Type B pancreatic cell (in vitro differentiated cells): ENCODE data around the gene ACKR4. TPM values are rescaled to one million over a fixed set of nuclear protein-coding genes. Genes with fewer than 3 reads are reported as not detected.
"Not testable (repeated sequence)": the region's sequence is repeated elsewhere in the genome, so short reads cannot be mapped to it uniquely, and the experiment has no call there.

Experiments used
- DNase-seq: peaks from one replicate; pipeline ENCODE4 v3.0.0; 2021; ENCODE audit warnings: mixed read lengths; ENCODE audit not compliant: unreplicated experiment; ENCODE audit errors: extremely low spot score
- H3K27ac Mint-ChIP-seq: 2 replicates; pipeline ENCODE4 v1.8.0; 2021; ENCODE audit warnings: mild to moderate bottlenecking, mixed read lengths
- H3K27me3 Mint-ChIP-seq: 2 replicates; pipeline ENCODE4 v1.8.0; 2021; ENCODE audit warnings: mixed read lengths
- H3K36me3 Mint-ChIP-seq: 2 replicates; pipeline ENCODE4 v1.8.0; 2021; ENCODE audit warnings: mixed read lengths
- H3K4me1 Mint-ChIP-seq: one replicate; pipeline ENCODE4 v1.8.0; 2021; ENCODE audit warnings: mixed read lengths; ENCODE audit not compliant: unreplicated experiment
- H3K4me3 Mint-ChIP-seq: 2 replicates; pipeline ENCODE4 v1.8.0; 2021; ENCODE audit warnings: mild to moderate bottlenecking, mixed read lengths
- H3K9me3 Mint-ChIP-seq: 2 replicates; pipeline ENCODE4 v1.8.0; 2021; ENCODE audit warnings: mixed read lengths
- total RNA-seq: library from RNA; stranded (reverse); gene quantifications from 2 replicates; pipeline ENCODE4 v1.2.1, GENCODE V29; 2021; ENCODE audit warnings: low replicate concordance
- TF ChIP-seq, protein P1 (sequence below): fragments of 200-600 bp; sonication (generic); conservative IDR thresholded peaks from 2 replicates; pipeline ENCODE4 v1.5.0; 2021; ENCODE audit warnings: antibody characterized with exemption, mild to moderate bottlenecking

ACKR4 gene
- total RNA-seq, 1 donor from 2014 or later: 1.9 TPM

DNA sequence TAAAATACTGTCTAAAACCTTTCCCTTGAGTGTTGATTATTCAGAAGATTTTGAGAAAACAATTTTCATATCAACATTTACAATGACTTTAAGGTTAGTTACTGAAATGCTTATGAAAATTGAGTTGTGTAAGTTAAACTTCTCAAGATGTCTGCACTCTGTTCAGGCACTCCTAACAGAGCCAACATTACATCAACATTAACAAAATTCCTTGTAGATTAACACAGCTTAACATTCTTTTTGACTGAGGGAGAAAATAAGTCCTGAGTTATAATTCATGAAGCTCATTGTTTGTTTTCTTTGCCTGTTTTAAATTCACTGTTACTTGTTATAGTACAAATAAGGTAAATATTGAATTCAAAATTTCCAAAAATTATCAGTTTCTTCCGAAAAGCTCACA, 9.0 kb downstream of the ACKR4 start:
- Mint-ChIP-seq H3K4me3 (no peak overlapping the region), H3K4me1 (no peaks in the 10 kb centered on the region), H3K27ac (no peak overlapping the region), H3K9me3 (peaks cover 5% of the 10 kb centered on the region), H3K36me3 (peaks cover 25% of the 10 kb centered on the region), H3K27me3 (no peaks in the 10 kb centered on the region)
- TF ChIP-seq, protein P1, sequence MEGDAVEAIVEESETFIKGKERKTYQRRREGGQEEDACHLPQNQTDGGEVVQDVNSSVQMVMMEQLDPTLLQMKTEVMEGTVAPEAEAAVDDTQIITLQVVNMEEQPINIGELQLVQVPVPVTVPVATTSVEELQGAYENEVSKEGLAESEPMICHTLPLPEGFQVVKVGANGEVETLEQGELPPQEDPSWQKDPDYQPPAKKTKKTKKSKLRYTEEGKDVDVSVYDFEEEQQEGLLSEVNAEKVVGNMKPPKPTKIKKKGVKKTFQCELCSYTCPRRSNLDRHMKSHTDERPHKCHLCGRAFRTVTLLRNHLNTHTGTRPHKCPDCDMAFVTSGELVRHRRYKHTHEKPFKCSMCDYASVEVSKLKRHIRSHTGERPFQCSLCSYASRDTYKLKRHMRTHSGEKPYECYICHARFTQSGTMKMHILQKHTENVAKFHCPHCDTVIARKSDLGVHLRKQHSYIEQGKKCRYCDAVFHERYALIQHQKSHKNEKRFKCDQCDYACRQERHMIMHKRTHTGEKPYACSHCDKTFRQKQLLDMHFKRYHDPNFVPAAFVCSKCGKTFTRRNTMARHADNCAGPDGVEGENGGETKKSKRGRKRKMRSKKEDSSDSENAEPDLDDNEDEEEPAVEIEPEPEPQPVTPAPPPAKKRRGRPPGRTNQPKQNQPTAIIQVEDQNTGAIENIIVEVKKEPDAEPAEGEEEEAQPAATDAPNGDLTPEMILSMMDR: no peak
- no peak for DNase-seq

DNA sequence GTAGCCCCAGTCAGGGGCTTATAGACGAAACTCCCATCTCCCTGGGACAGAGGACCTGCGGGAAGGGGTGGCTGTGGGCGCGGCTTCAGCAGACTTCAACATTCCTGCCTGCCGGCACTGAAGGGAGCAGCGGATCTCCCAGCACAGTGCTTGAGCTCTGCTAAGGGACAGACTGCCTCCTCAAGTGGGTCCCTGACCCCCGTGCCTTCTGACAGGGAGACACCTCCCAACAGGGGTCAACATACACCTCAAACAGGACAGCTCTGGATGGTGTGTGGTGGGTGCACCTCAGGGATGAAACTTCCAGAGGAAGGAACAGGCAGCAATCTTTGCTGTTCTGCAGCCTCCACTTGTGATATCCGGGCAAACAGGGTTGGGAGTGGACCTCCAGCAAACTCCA, 9.6 kb downstream of the ACKR4 start:
- not testable (repeated sequence) for H3K27me3 Mint-ChIP-seq, H3K4me1 Mint-ChIP-seq, H3K27ac Mint-ChIP-seq, H3K4me3 Mint-ChIP-seq, DNase-seq, H3K9me3 Mint-ChIP-seq
- H3K36me3 Mint-ChIP-seq: peaks cover 25% of the 10 kb centered on the region

DNA sequence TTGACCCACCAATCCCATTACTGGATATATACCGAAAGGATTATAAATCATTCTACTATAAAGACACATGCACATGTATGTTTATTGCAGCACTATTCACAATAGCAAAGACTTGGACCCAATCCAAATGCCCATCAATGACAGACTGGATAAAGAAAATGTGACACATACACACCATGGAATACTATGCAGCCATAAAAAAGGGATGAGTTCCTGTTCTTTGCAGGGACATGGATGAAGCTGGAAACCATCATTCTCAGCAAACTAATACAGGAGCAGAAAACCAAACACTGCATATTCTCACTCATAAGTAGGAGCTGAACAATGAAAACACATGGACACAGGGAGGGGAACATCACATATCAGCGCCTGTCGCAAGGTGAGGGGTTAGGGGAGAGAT, 18.2 kb downstream of the ACKR4 start:
- not testable (repeated sequence) for DNase-seq, H3K9me3 Mint-ChIP-seq, H3K4me3 Mint-ChIP-seq, H3K27ac Mint-ChIP-seq, H3K27me3 Mint-ChIP-seq, H3K4me1 Mint-ChIP-seq
- peaks cover 19% of the 10 kb centered on the region for H3K36me3 Mint-ChIP-seq

DNA sequence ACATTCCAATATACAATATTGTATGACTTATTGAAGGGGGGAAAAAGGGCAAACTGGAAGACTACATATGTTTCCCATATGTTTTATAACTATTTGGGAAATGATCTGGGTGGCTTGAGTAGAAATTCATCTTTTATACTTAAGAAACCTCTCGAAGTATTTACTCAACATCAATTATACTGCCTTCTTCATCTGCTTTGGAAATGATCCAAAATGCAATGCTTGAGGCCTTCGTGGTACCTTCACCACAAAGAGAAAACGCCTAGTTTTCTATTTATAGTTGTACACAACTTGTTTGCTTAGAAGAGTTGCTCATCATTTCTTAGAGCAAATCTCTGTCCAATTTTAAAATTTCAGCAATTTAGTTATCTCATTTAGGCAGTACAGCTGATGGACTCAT, 18.8 kb downstream of the ACKR4 start:
- Mint-ChIP-seq H3K9me3 (no peaks in the 10 kb centered on the region), H3K36me3 (peaks cover 22% of the 10 kb centered on the region), H3K4me1 (no peaks in the 10 kb centered on the region), H3K4me3 (no peak overlapping the region), H3K27me3 (no peaks in the 10 kb centered on the region), H3K27ac (no peak overlapping the region)
- no peak for DNase-seq
- TF ChIP-seq, protein P1: no peak

DNA sequence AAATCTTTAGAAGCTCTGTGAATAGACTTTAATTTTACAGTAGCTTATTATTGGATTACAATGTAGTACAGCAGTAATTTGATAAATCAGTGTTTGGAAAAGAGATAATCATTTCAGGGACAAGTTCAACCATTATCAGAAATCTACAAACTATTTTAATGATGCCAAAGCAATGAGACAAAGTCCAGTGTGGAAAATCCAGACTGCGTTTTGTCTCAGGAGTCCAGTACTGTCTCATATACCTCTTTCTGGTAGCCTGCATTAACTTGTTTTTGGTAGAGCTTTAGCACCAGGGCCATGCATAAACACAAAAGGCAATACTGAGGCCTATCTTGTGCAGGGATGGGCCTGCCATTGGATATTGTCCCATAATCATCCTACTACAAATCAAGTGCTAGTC, 19.7 kb downstream of the ACKR4 start:
- H3K4me1 Mint-ChIP-seq: no peaks in the 10 kb centered on the region
- no peaks in the 10 kb centered on the region for H3K27me3 Mint-ChIP-seq
- H3K27ac Mint-ChIP-seq: no peak overlapping the region
- DNase-seq: no peak
- no peak overlapping the region for H3K4me3 Mint-ChIP-seq
- H3K36me3 Mint-ChIP-seq: peaks cover 28% of the 10 kb centered on the region
- H3K9me3 Mint-ChIP-seq: no peaks in the 10 kb centered on the region
- TF ChIP-seq, protein P1: no peak

DNA sequence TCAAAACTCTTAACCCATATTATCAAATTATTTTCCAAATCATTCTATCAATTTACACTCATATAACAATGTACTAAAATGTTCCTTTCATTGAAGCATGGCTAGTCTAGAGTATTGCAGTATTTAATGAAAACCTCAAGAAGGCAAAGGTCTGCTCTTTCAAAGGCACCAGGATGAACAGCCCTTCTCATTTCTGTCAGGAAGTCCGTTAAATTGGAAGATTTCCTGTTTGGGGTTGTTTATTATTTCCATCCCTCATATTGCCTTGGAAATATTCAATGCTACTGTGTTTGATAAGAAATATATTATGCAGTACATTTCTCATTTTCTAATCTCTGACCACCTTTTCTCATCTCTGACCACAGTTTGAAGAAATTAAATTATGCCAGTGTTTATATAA, 25.1 kb downstream of the ACKR4 start:
- H3K27me3 Mint-ChIP-seq: no peaks in the 10 kb centered on the region
- no peak overlapping the region for H3K27ac Mint-ChIP-seq
- no peaks in the 10 kb centered on the region for H3K9me3 Mint-ChIP-seq
- H3K4me3 Mint-ChIP-seq: no peak overlapping the region
- no peaks in the 10 kb centered on the region for H3K4me1 Mint-ChIP-seq
- TF ChIP-seq, protein P1: no peak
- H3K36me3 Mint-ChIP-seq: peaks cover 27% of the 10 kb centered on the region
- no peak for DNase-seq

DNA sequence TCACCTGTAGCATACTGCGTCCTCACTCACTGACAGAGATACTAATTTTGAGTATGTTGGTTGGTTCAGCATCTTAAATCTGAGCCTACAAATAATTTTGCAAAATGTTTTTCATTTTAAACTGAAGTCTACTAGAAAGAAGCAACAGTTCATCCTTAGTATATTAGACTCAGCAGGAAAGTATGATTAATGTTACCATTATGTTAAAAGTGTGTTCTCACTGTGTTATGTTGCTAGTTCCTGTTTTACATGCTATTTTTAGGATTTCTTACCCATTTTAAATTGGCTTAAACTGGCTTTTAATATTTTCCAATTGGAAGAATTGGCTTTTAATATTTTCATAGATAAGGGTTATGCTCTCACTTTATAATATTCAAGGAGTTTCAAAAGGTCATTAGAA, 25.7 kb downstream of the ACKR4 start:
- no peak overlapping the region for H3K4me3 Mint-ChIP-seq
- no peak for DNase-seq
- no peaks in the 10 kb centered on the region for H3K27me3 Mint-ChIP-seq
- H3K27ac Mint-ChIP-seq: no peak overlapping the region
- H3K9me3 Mint-ChIP-seq: no peaks in the 10 kb centered on the region
- H3K36me3 Mint-ChIP-seq: peaks cover 24% of the 10 kb centered on the region
- no peaks in the 10 kb centered on the region for H3K4me1 Mint-ChIP-seq
- TF ChIP-seq, protein P1: no peak
